ENCODE results near the gene HCN4. TPM values are rescaled to one million over a fixed set of nuclear protein-coding genes. Genes with fewer than 3 reads are reported as not detected.

Gene HCN4
- total and polyA plus RNA-seq, 2 of the 8 experiments (the other 6 are each of a cell fraction or from before 2014, with no cell fraction given), result 3.7 to 8.5 TPM

- no peak for FAIRE-seq
- H3K27me3 ChIP-seq (replicated peaks in 1 of 4; ENCODE audit: control insufficient read depth in 3 of 4, extremely low read depth in 1 of 4, insufficient read depth in 3 of 4, low read length in 3 of 4), result no peaks in the 10 kb centered on the region; a peak in 1 of 7 replicates
- no peak for TF ChIP-seq TAF7 (optimal IDR thresholded peaks at IDR 0.05; ENCODE audit: borderline replicate concordance, low read depth, low read length)
- TF ChIP-seq SRF (IDR thresholded peaks at IDR 0.05; ENCODE audit: low read depth, low read length), result no peak
- no peak for TF ChIP-seq RNF2 (IDR thresholded peaks at IDR 0.05; ENCODE audit: borderline replicate concordance, low read depth, low read length, missing control alignments, poor library complexity, severe bottlenecking)
- TF ChIP-seq TBP (IDR thresholded peaks at IDR 0.05; ENCODE audit: low read depth, low read length), result no peak
- TF ChIP-seq TCF12 (IDR thresholded peaks at IDR 0.05; ENCODE audit: low read depth, low read length), result no peak
- no peak for TF ChIP-seq YY1 (IDR thresholded peaks at IDR 0.05; ENCODE audit: low read depth, low read length)
- TF ChIP-seq CREB1 (IDR thresholded peaks at IDR 0.05), result no peak
- TF ChIP-seq TAF1 (IDR thresholded peaks at IDR 0.05; ENCODE audit: low read depth, low read length), result no peak
- TF ChIP-seq FOSL1 (IDR thresholded peaks at IDR 0.05; ENCODE audit: insufficient read depth, low read depth, low read length), result no peak
- TF ChIP-seq NANOG (IDR thresholded peaks at IDR 0.05; ENCODE audit: insufficient read depth, low read depth, low read length, poor library complexity, severe bottlenecking), result no peak
- TF ChIP-seq CHD2 (IDR thresholded peaks at IDR 0.05; ENCODE audit: low read length), result no peak
- TF ChIP-seq ZNF274 (IDR thresholded peaks at IDR 0.05; ENCODE audit: borderline replicate concordance, extremely low read depth, low read length), result no peak
- TF ChIP-seq HDAC2 (IDR thresholded peaks at IDR 0.05; ENCODE audit: borderline replicate concordance in 1 of 2, low read depth in 2 of 2, low read length in 2 of 2), result no peak
- TF ChIP-seq TEAD4 (IDR thresholded peaks at IDR 0.05; ENCODE audit: low read depth, low read length), result no peak
Observed at GRCh38 chr15:73323956-73324355, 44.8 kb downstream of the HCN4 start.

More at GRCh38 chr15:73323956-73324355, 44.8 kb downstream of the HCN4 start:
- Histone ChIP-seq H3K79me2 (ENCODE audit: control insufficient read depth in 1 of 2, insufficient read depth in 2 of 2, low read length in 2 of 2) (no peaks in the 10 kb centered on the region), H2AFZ (ENCODE audit: low read length) (no peak overlapping the region), H2BK120ac (replicated peaks; ENCODE audit: low read depth, low read length) (no peak overlapping the region), H2BK5ac (ENCODE audit: low read depth, low read length) (no peak overlapping the region), H2BK12ac (ENCODE audit: low read depth, low read length) (no peak overlapping the region), H4K91ac (replicated peaks; ENCODE audit: insufficient read length, low read length) (no peak overlapping the region), H3K79me1 (ENCODE audit: low read depth, low read length) (no peaks in the 10 kb centered on the region; the same call in 1 of the 2 replicates), H3K27ac (ENCODE audit: low read depth, low read length) (no peak overlapping the region), H3K4me1 (replicated peaks in 1 of 4; ENCODE audit: control insufficient read depth in 3 of 4, insufficient read depth in 4 of 4, low read length in 3 of 4) (peaks cover 0 to 6% (median 2%) of the 10 kb centered on the region in 4 experiments; a peak in 3 of 7 replicates), H3K18ac (ENCODE audit: extremely low read depth, low read length) (no peak overlapping the region), H4K20me1 (replicated peaks in 1 of 2; ENCODE audit: control insufficient read depth in 1 of 2, insufficient read depth in 2 of 2, low read length in 2 of 2) (peaks cover 6 to 7% of the 10 kb centered on the region in 2 experiments), H3K23me2 (ENCODE audit: low read depth, low read length) (no peaks in the 10 kb centered on the region), H2BK20ac (ENCODE audit: low read length) (no peak overlapping the region), H3K56ac (replicated peaks; ENCODE audit: insufficient read length, low read depth, low read length) (no peak overlapping the region), H3K4ac (replicated peaks; ENCODE audit: insufficient read length, low read depth, low read length) (no peak overlapping the region), H3K23ac (ENCODE audit: insufficient read length) (no peak overlapping the region), H4K8ac (ENCODE audit: extremely low read depth, insufficient read depth, low read length) (no peak overlapping the region), H3K4me2 (ENCODE audit: insufficient read depth in 1 of 2, low read depth in 2 of 2, low read length in 2 of 2) (no peak overlapping the region), H3K36me3 (ENCODE audit: control insufficient read depth in 2 of 4, insufficient read depth in 4 of 4, low read length in 3 of 4) (peaks cover under 1 to 19% (median 7%) of the 10 kb centered on the region in 4 experiments; a peak in 5 of 8 replicates), H4K5ac (ENCODE audit: insufficient read length, low read depth, low read length) (no peak overlapping the region), H3K14ac (ENCODE audit: insufficient read length) (no peak overlapping the region), H3K9ac (replicated peaks in 1 of 4; ENCODE audit: extremely low read depth in 1 of 4, low read depth in 3 of 4, low read length in 3 of 4) (no peak overlapping the region; a peak in 1 of 7 replicates), H3K9me3 (ENCODE audit: insufficient read depth in 2 of 2, low read depth in 1 of 2, low read length in 1 of 2) (no peaks in the 10 kb centered on the region), H2BK15ac (ENCODE audit: low read length) (no peak overlapping the region), H2AK5ac (ENCODE audit: low read depth, low read length) (no peak overlapping the region), H3K4me3 (ENCODE audit: extremely low read depth in 1 of 4, insufficient read depth in 2 of 4, low read depth in 3 of 4, low read length in 4 of 4) (no peak overlapping the region)
- POLR2A ChIA-PET (ENCODE audit: partially characterized antibody), result no interaction called here
- CTCF ChIA-PET (ENCODE audit: partially characterized antibody), result interaction anchor here (1.2 kb wide), 1 partner anchor 37 kb away, joined by 3 read pairs; no protein-coding TSS in a partner anchor
- DNase-seq (ENCODE audit: low read depth in 1 of 2, low spot score in 2 of 2), result no peak
- 95% methylated on average over 15 of the region's 16 CpGs; no CpG with 5 or more reads in 1 of the 2 experiments for WGBS, 2 experiments (ENCODE audit: extremely low coverage in 1 of 2, insufficient coverage in 1 of 2, insufficient read length in 1 of 2, insufficient replicate concordance in 2 of 2, low coverage in 1 of 2, low lambda C conversion rate in 2 of 2, missing lambda C conversion rate in 1 of 2)
